ENCODE data around the gene NUDCD3. TPM values are rescaled to one million over a fixed set of nuclear protein-coding genes. Genes with fewer than 3 reads are reported as not detected.
A peak's percentile ranks its signal among the peaks of the same experiment; 100 is the strongest.

NUDCD3 gene
- total and polyA plus RNA-seq, 4 donors: 15.4 to 30.7 (median 24.3) TPM

DNA sequence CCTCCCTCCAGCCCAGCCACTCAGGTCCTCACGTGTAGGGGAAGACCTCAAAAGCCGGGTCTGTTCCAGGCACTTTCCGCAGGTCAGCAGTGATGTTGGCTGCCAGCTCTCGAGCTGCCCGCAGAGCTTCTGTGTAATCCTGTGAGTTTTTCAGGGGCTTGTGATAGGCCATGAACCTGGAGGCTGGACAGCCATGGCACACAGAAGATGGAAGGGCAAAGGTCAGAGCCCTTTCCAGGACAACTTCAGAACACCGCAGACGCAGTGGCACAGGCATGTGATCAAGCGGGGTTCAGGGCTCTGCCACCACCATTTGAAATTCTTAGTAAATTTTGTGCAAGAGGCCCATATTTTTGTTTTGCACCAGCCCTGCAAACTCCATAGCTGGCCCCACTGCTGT lies 26.7 kb upstream of the NUDCD3 start:
- H3K4me3 ChIP-seq (ENCODE audit: low read depth in 1 of 3, low read length in 3 of 3): no peak overlapping the region
- no peaks in the 10 kb centered on the region for H3K9me3 ChIP-seq (ENCODE audit: control insufficient read depth in 4 of 4, low read length in 3 of 4)
- no peak for DNase-seq (ENCODE audit: low spot score)
- H3K9ac ChIP-seq (ENCODE audit: low read depth in 1 of 2, low read length in 2 of 2): no peak overlapping the region
- H3K4me1 ChIP-seq (ENCODE audit: control insufficient read depth in 4 of 4, insufficient read depth in 4 of 4, low read length in 3 of 4): no peaks in the 10 kb centered on the region
- no peaks in the 10 kb centered on the region for H3K27me3 ChIP-seq (ENCODE audit: control insufficient read depth in 4 of 4, insufficient read depth in 4 of 4, low read length in 3 of 4)
- H3K36me3 ChIP-seq (ENCODE audit: control insufficient read depth in 4 of 4, insufficient read depth in 3 of 4, low read depth in 1 of 4, low read length in 3 of 4): peaks cover 9 to 57% (median 42%) of the 10 kb centered on the region in 4 donors
- 56% methylated on average over 8 of the region's 8 CpGs for WGBS
- H3K27ac ChIP-seq (ENCODE audit: low read depth in 1 of 2, low read length in 2 of 2): no peak overlapping the region
- peak; percentile 83 for TF ChIP-seq NR2F2 (IDR thresholded peaks at IDR 0.05)
- TF ChIP-seq EGR1 (IDR thresholded peaks at IDR 0.05; ENCODE audit: low read depth in 2 of 2): no peak
- no peak for TF ChIP-seq FOXA1 (IDR thresholded peaks at IDR 0.05)
- TF ChIP-seq RXRA (IDR thresholded peaks at IDR 0.05): peak; percentile 55 to 89
- TF ChIP-seq, protein P1, sequence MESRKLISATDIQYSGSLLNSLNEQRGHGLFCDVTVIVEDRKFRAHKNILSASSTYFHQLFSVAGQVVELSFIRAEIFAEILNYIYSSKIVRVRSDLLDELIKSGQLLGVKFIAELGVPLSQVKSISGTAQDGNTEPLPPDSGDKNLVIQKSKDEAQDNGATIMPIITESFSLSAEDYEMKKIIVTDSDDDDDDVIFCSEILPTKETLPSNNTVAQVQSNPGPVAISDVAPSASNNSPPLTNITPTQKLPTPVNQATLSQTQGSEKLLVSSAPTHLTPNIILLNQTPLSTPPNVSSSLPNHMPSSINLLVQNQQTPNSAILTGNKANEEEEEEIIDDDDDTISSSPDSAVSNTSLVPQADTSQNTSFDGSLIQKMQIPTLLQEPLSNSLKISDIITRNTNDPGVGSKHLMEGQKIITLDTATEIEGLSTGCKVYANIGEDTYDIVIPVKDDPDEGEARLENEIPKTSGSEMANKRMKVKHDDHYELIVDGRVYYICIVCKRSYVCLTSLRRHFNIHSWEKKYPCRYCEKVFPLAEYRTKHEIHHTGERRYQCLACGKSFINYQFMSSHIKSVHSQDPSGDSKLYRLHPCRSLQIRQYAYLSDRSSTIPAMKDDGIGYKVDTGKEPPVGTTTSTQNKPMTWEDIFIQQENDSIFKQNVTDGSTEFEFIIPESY (IDR thresholded peaks at IDR 0.05): no peak
- TF ChIP-seq HNF4G (IDR thresholded peaks at IDR 0.05): no peak
- TF ChIP-seq, protein P2, sequence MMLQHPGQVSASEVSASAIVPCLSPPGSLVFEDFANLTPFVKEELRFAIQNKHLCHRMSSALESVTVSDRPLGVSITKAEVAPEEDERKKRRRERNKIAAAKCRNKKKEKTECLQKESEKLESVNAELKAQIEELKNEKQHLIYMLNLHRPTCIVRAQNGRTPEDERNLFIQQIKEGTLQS (IDR thresholded peaks at IDR 0.05): no peak
- no peak for TF ChIP-seq FOXA2 (IDR thresholded peaks at IDR 0.05)
- TF ChIP-seq, protein P3, sequence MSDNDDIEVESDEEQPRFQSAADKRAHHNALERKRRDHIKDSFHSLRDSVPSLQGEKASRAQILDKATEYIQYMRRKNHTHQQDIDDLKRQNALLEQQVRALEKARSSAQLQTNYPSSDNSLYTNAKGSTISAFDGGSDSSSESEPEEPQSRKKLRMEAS (IDR thresholded peaks at IDR 0.05): no peak
- TF ChIP-seq SP1 (IDR thresholded peaks at IDR 0.05): peak; percentile 63
- TF ChIP-seq GABPA (IDR thresholded peaks at IDR 0.05 in 1 of 2, conservative IDR thresholded peaks at IDR 0.05 in 1 of 2): no peak
- peak; percentile 23 for TF ChIP-seq YY1 (IDR thresholded peaks at IDR 0.05)
- TF ChIP-seq, protein P4, sequence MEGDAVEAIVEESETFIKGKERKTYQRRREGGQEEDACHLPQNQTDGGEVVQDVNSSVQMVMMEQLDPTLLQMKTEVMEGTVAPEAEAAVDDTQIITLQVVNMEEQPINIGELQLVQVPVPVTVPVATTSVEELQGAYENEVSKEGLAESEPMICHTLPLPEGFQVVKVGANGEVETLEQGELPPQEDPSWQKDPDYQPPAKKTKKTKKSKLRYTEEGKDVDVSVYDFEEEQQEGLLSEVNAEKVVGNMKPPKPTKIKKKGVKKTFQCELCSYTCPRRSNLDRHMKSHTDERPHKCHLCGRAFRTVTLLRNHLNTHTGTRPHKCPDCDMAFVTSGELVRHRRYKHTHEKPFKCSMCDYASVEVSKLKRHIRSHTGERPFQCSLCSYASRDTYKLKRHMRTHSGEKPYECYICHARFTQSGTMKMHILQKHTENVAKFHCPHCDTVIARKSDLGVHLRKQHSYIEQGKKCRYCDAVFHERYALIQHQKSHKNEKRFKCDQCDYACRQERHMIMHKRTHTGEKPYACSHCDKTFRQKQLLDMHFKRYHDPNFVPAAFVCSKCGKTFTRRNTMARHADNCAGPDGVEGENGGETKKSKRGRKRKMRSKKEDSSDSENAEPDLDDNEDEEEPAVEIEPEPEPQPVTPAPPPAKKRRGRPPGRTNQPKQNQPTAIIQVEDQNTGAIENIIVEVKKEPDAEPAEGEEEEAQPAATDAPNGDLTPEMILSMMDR (IDR thresholded peaks at IDR 0.05; ENCODE audit: low read depth, low read length, missing input control): no peak
- peak in 1 of 2 donors; percentile 38 for TF ChIP-seq RAD21 (IDR thresholded peaks at IDR 0.05)
- TF ChIP-seq JUND (IDR thresholded peaks at IDR 0.05): no peak
- no peak for TF ChIP-seq TAF1 (conservative IDR thresholded peaks at IDR 0.05)
- TF ChIP-seq, protein P5, sequence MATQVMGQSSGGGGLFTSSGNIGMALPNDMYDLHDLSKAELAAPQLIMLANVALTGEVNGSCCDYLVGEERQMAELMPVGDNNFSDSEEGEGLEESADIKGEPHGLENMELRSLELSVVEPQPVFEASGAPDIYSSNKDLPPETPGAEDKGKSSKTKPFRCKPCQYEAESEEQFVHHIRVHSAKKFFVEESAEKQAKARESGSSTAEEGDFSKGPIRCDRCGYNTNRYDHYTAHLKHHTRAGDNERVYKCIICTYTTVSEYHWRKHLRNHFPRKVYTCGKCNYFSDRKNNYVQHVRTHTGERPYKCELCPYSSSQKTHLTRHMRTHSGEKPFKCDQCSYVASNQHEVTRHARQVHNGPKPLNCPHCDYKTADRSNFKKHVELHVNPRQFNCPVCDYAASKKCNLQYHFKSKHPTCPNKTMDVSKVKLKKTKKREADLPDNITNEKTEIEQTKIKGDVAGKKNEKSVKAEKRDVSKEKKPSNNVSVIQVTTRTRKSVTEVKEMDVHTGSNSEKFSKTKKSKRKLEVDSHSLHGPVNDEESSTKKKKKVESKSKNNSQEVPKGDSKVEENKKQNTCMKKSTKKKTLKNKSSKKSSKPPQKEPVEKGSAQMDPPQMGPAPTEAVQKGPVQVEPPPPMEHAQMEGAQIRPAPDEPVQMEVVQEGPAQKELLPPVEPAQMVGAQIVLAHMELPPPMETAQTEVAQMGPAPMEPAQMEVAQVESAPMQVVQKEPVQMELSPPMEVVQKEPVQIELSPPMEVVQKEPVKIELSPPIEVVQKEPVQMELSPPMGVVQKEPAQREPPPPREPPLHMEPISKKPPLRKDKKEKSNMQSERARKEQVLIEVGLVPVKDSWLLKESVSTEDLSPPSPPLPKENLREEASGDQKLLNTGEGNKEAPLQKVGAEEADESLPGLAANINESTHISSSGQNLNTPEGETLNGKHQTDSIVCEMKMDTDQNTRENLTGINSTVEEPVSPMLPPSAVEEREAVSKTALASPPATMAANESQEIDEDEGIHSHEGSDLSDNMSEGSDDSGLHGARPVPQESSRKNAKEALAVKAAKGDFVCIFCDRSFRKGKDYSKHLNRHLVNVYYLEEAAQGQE (IDR thresholded peaks at IDR 0.05): no peak
- peak; percentile 50 to 66 for TF ChIP-seq HNF4A (conservative IDR thresholded peaks at IDR 0.05)

Data from liver (tissue), 9 donors.